Right atrium auricular region (tissue), 2 donors: Measurements from ENCODE around the gene TRMO. TPM values are rescaled to one million over a fixed set of nuclear protein-coding genes. Genes with fewer than 3 reads are reported as not detected.
A peak's percentile ranks its signal among the peaks of the same experiment; 100 is the strongest.

Experiments used
- DNase-seq: peaks from one replicate; pipeline ENCODE4 v3.0.0-alpha.2; 2019; ENCODE audit warnings: low spot score
- H3K27ac ChIP-seq, 2 donors: fragments of 200-600 bp; sonication (generic); 1 replicate in 1 of 2; 2 replicates in 1 of 2; pipeline ENCODE4 v1.5.1; 2016 to 2019
- H3K27me3 ChIP-seq, 2 donors: fragments of 200-600 bp; sonication (generic); one replicate each; pipeline versions ENCODE4 v1.5.1 to v1.6.0; 2017 to 2019
- H3K36me3 ChIP-seq: fragments of 200-600 bp; sonication (generic); one replicate; pipeline ENCODE4 v1.5.1; 2016
- H3K4me1 ChIP-seq, 2 donors: fragments of 200-600 bp; sonication (generic); one replicate each; pipeline versions ENCODE4 v1.5.1 to v1.6.0; 2017 to 2019
- H3K4me3 ChIP-seq, 2 donors: fragments of 200-600 bp; sonication (generic); 1 replicate in 1 of 2; 2 replicates in 1 of 2; pipeline ENCODE4 v1.5.1; 2017 to 2019; ENCODE audit warnings: mild to moderate bottlenecking in 1 of 2, moderate library complexity in 1 of 2
- H3K9me3 ChIP-seq, 2 donors: fragments of 200-600 bp; sonication (generic); one replicate each; pipeline ENCODE4 v1.5.1; 2019
- CTCF ChIP-seq, 2 donors: fragments of 200-600 bp; sonication (generic); IDR thresholded peaks; one replicate each; pipeline ENCODE4 v1.5.1; 2019; ENCODE audit warnings: antibody characterized with exemption in 2 of 2
- total RNA-seq, 2 donors: library from RNA; depleted of rRNA; stranded (reverse); fragments of >200 nt; gene quantifications; one replicate each; pipeline ENCODE4 v1.1.0, GENCODE V29; 2016

The TRMO gene, protein sequence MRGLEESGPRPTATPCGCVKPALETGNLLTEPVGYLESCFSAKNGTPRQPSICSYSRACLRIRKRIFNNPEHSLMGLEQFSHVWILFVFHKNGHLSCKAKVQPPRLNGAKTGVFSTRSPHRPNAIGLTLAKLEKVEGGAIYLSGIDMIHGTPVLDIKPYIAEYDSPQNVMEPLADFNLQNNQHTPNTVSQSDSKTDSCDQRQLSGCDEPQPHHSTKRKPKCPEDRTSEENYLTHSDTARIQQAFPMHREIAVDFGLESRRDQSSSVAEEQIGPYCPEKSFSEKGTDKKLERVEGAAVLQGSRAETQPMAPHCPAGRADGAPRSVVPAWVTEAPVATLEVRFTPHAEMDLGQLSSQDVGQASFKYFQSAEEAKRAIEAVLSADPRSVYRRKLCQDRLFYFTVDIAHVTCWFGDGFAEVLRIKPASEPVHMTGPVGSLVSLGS
- total RNA-seq, result 10 to 100 TPM; 13.9 to 14.5 TPM

- peak within 1 kb of the TSS; percentile 92 to 98 for H3K27ac ChIP-seq
- peak; percentile 99 for DNase-seq
- TF ChIP-seq CTCF (IDR thresholded peaks at IDR 0.05), result peak; percentile 39 to 86
- H3K9me3 ChIP-seq, result no peaks in the 10 kb centered on the region
- peak within 1 kb of the TSS; percentile 54 to 66 for H3K4me3 ChIP-seq
- H3K27me3 ChIP-seq, result no peaks in the 10 kb centered on the region
- no peaks in the 10 kb centered on the region for H3K36me3 ChIP-seq
- H3K4me1 ChIP-seq, result peaks cover 0 to 16% of the 10 kb centered on the region in 2 donors
These were observed at the start of gene TRMO for GRCh38 chr9:97921959-97922724. Gene TRMO (minus strand): TSS chr9:97922500. CDS start chr9:97922493, 7 bp downstream.

- H3K36me3 ChIP-seq, result no peaks in the 10 kb centered on the region
- H3K4me3 ChIP-seq, result no peak overlapping the region
- no peaks in the 10 kb centered on the region for H3K9me3 ChIP-seq
- no peaks in the 10 kb centered on the region for H3K27me3 ChIP-seq
- no peak for DNase-seq
- no peak overlapping the region for H3K27ac ChIP-seq
- no peak for TF ChIP-seq CTCF (IDR thresholded peaks at IDR 0.05)
- H3K4me1 ChIP-seq, result no peaks in the 10 kb centered on the region
These were observed 47.9 kb upstream of the TRMO start for GRCh38 chr9:97970165-97970564.

DNA sequence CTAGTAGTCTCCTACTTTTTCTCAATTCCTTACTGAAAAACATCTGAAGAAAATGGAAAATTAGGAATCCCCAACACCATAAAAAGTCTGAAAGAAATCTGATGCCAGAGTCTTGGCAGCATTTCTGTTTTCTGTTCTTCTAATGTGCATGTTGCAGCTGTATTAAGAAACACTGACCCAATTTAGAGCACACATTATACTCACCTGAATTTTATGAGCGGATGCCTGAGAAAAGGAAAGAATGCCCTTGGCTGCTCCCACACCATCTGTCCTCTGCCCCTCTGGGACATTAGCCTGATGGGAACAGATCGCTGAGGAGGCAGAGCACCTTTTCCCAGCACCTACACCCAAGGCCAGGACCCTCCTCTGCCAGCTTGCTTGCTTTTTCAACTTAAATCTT, 46.7 kb upstream of the TRMO start:
- H3K4me1 ChIP-seq, result no peaks in the 10 kb centered on the region
- TF ChIP-seq CTCF (IDR thresholded peaks at IDR 0.05), result no peak
- no peak overlapping the region for H3K27ac ChIP-seq
- H3K4me3 ChIP-seq, result no peak overlapping the region
- no peaks in the 10 kb centered on the region for H3K9me3 ChIP-seq
- H3K27me3 ChIP-seq, result no peaks in the 10 kb centered on the region
- no peaks in the 10 kb centered on the region for H3K36me3 ChIP-seq
- no peak for DNase-seq

GRCh38 chr9:97966493-97966892, 44.2 kb upstream of the TRMO start:
- Histone ChIP-seq H3K9me3 (no peaks in the 10 kb centered on the region), H3K27me3 (no peaks in the 10 kb centered on the region), H3K36me3 (no peaks in the 10 kb centered on the region), H3K27ac (no peak overlapping the region), H3K4me3 (no peak overlapping the region), H3K4me1 (no peaks in the 10 kb centered on the region)
- no peak for DNase-seq
- no peak for TF ChIP-seq CTCF (IDR thresholded peaks at IDR 0.05)

DNA sequence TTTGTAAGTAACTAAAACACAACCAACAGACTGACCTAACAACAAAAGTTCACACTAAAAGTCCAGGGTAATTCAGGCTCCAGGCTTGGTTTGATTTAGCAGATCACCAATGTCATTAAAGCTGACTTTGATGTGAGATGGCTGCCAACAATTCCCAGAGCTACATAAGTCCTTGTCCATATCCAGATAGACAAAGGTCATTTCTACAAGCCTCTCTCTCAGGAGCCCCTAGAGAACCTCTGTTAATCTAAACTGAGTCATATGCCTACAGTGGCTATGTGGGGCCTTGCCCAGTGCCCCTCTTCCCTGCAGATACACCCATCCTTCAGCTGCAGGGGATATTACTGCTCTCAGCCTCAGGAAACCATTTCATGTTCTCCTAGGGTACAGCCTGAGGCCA, 42.6 kb upstream of the TRMO start:
- H3K27ac ChIP-seq, result no peak overlapping the region
- no peaks in the 10 kb centered on the region for H3K27me3 ChIP-seq
- TF ChIP-seq CTCF (IDR thresholded peaks at IDR 0.05), result no peak
- no peak overlapping the region for H3K4me3 ChIP-seq
- H3K4me1 ChIP-seq, result no peaks in the 10 kb centered on the region
- H3K36me3 ChIP-seq, result no peaks in the 10 kb centered on the region
- no peak for DNase-seq
- H3K9me3 ChIP-seq, result no peaks in the 10 kb centered on the region
